Activated T-cell treated with anti-CD3 and anti-CD28 coated beads, Interleukin-2, amount 50 U/mL, for 4 hours (primary cell): Measurements from ENCODE around the gene GFM1. TPM values are rescaled to one million over a fixed set of nuclear protein-coding genes. Genes with fewer than 3 reads are reported as not detected.
"Not testable (repeated sequence)": the region's sequence is repeated elsewhere in the genome, so short reads cannot be mapped to it uniquely, and the experiment has no call there.

Experiments used
- ATAC-seq, 2 donors: fragments of 200-7000 bp; cut with Tn5 transposase; one replicate each; pipeline ENCODE4 v1.10.0; 2021
- DNase-seq: peaks from one replicate; pipeline ENCODE4 v3.0.0-alpha.2; 2020
- H3K27me3 Mint-ChIP-seq: one replicate; pipeline ENCODE4 v1.8.0; 2021; ENCODE audit warnings: low read depth, mixed read lengths
- H3K36me3 Mint-ChIP-seq: one replicate; pipeline ENCODE4 v1.8.0; 2022; ENCODE audit warnings: mixed read lengths; ENCODE audit not compliant: insufficient read depth
- H3K4me1 Mint-ChIP-seq: one replicate; pipeline ENCODE4 v1.8.0; 2021; ENCODE audit warnings: low read depth, mixed read lengths
- H3K4me3 Mint-ChIP-seq: one replicate; pipeline ENCODE4 v1.8.0; 2021; ENCODE audit warnings: mild to moderate bottlenecking, moderate library complexity, mixed read lengths
- H3K9me3 Mint-ChIP-seq: one replicate; pipeline ENCODE4 v1.8.0; 2021; ENCODE audit warnings: mixed read lengths
- total RNA-seq, 3 donors: library from RNA; stranded (reverse); gene quantifications; one replicate each; pipeline ENCODE4 v1.2.1, GENCODE V29; 2021

Gene GFM1
- total RNA-seq, 3 donors from 2014 or later, result 123 to 131 (median 130) TPM

GRCh38 chr3:158660711-158661110 lies 16.4 kb downstream of the GFM1 start:
- ATAC-seq (no peak), DNase-seq (no peak)
- Mint-ChIP-seq H3K9me3 (no peaks in the 10 kb centered on the region), H3K36me3 (peaks cover 33% of the 10 kb centered on the region), H3K4me1 (peaks cover 5% of the 10 kb centered on the region), H3K27me3 (no peaks in the 10 kb centered on the region), H3K4me3 (no peak overlapping the region)

DNA sequence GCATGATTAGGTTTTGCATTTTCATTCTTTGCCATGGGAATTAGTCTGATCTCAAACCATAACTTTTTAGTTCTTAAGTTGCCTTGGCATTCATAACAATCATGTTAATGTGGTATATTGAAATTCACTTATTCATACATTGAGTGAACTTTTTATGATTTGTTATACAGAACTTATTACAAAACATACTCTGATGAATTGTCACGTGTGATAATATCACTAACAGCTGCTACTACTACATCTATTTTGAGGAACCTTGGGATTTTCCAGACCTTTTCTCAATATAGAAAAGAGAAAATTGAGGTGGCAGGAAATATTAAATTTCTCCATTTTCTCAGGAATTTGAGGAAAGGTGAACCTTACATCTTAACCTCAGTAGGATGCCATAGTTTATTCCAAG lies 18.9 kb downstream of the GFM1 start:
- ATAC-seq (no peak), DNase-seq (no peak)
- peaks cover 40% of the 10 kb centered on the region for H3K36me3 Mint-ChIP-seq
- H3K9me3 Mint-ChIP-seq, result no peaks in the 10 kb centered on the region
- H3K4me1 Mint-ChIP-seq, result peaks cover 5% of the 10 kb centered on the region
- H3K4me3 Mint-ChIP-seq, result no peak overlapping the region
- H3K27me3 Mint-ChIP-seq, result no peaks in the 10 kb centered on the region

DNA sequence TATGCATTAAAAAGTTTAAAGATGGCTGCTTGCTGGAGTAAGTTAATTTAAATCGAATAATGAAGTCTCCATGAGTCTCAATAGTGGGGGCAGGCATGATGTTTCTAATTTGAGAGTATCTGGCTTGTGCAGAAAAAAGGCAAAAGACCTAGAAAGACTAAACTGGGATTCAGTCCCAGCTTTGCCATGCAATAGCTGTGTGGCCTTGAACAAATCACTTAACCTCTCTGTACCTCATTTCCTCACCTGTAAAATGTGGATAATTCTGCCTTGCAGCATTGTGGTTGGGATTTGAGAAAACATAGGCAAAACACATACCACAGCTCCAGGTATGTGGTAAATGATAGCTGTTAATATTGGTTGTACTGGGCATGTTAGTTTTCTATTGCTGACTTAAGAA lies 19.5 kb downstream of the GFM1 start:
- Mint-ChIP-seq H3K9me3 (no peaks in the 10 kb centered on the region), H3K36me3 (peaks cover 45% of the 10 kb centered on the region), H3K4me1 (peaks cover 5% of the 10 kb centered on the region), H3K27me3 (no peaks in the 10 kb centered on the region), H3K4me3 (no peak overlapping the region)
- DNase-seq (no peak), ATAC-seq (no peak)

DNA sequence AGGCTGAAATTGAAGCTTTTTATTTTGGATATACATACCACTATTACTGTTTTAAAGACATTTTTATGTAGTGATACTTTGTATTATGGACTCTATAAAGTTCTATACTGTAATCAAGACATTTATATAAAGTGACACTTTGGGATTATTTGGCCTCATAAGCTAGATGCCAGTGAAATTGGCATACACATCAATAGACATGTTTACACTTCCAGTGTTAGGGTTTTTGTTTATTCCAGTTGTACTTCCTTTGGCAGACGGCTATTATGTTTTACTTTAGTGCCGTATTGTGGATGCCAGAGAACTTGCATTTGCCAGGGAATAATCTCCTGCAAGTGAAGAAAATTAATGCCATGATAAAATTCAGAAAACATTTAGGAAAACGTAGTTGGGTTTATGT lies 22.1 kb downstream of the GFM1 start:
- no peak for ATAC-seq
- DNase-seq, result no peak
- no peaks in the 10 kb centered on the region for H3K27me3 Mint-ChIP-seq
- peaks cover 15% of the 10 kb centered on the region for H3K4me1 Mint-ChIP-seq
- H3K9me3 Mint-ChIP-seq, result no peaks in the 10 kb centered on the region
- peaks cover 43% of the 10 kb centered on the region for H3K36me3 Mint-ChIP-seq
- no peak overlapping the region for H3K4me3 Mint-ChIP-seq

GRCh38 chr3:158668506-158668905 lies 24.2 kb downstream of the GFM1 start:
- H3K27me3 Mint-ChIP-seq, result no peaks in the 10 kb centered on the region
- DNase-seq (no peak), ATAC-seq (no peak)
- H3K36me3 Mint-ChIP-seq, result peaks cover 38% of the 10 kb centered on the region
- H3K9me3 Mint-ChIP-seq, result no peaks in the 10 kb centered on the region
- H3K4me3 Mint-ChIP-seq, result no peak overlapping the region
- peaks cover 28% of the 10 kb centered on the region for H3K4me1 Mint-ChIP-seq

- H3K4me1 Mint-ChIP-seq, result peaks cover 28% of the 10 kb centered on the region
- peak overlapping the region; percentile 86 for H3K4me3 Mint-ChIP-seq
- no peaks in the 10 kb centered on the region for H3K9me3 Mint-ChIP-seq
- ATAC-seq (peak; percentile 2 to 4), DNase-seq (no peak)
- peaks cover 18% of the 10 kb centered on the region for H3K36me3 Mint-ChIP-seq
- H3K27me3 Mint-ChIP-seq, result no peaks in the 10 kb centered on the region
Measured at GRCh38 chr3:158671821-158672214, 27.5 kb downstream of the GFM1 start.

DNA sequence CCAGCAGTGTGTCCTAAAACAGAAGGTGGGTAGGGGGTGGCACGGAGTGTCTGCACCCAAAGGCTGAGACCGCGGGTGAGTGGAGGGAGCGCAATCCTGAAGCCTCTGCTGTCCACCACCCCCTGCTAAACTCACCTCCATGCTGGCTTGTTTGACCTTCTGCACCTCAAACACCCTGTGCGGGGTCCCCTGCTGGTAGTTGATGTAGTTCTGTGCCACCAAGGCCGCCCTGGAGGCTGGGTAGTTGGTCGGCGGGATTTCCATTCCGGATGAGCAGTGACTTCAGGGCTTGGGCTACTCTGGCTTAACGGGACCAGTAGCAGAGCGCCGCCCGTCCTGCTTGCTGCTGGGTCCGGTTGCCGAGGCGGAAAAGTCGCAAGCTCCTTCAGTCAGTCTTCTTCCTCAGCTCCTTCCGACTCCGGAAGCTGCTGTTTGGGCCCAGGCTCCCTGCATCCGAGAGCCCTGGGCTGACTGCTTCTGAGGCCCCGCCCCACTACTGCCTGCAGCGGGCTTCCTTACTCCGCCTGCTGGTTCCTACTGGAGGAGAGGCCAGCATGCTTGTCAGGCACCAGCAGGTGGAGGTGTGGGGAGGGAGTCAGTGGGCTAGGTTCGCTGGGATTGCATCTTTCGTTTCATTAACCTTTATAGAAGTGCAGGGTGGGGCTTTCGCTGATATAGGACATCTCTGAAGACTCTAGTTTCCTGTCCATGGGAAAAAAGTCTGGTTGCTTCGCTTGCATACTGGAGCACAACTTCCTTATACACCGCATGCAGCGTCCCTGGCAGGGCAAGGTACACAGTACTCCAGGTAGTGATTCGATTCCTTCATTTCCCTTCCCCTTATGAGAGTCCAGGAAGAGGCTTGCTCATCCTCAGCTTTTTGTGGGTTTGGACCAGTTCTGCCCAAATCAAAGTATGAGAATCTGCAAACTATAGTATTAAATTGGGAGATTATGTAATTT lies 28.2 kb downstream of the GFM1 start, which contains the start of gene LXN:
TSS of gene LXN (minus strand) at position 434 of the 962 bp plus-strand sequence. CDS start at position 264, 170 bp downstream.
- H3K4me3 Mint-ChIP-seq, result peak within 1 kb of the TSS; percentile 86
- peaks cover 28% of the 10 kb centered on the region for H3K4me1 Mint-ChIP-seq
- no peaks in the 10 kb centered on the region for H3K9me3 Mint-ChIP-seq
- ATAC-seq (peak; percentile 99), DNase-seq (peak; percentile 58)
- no peaks in the 10 kb centered on the region for H3K27me3 Mint-ChIP-seq
- H3K36me3 Mint-ChIP-seq, result peaks cover 20% of the 10 kb centered on the region

GRCh38 chr3:158678687-158679086 lies 34.4 kb downstream of the GFM1 start:
- H3K36me3 Mint-ChIP-seq, result peaks cover 25% of the 10 kb centered on the region
- no peaks in the 10 kb centered on the region for H3K27me3 Mint-ChIP-seq
- DNase-seq (no peak), ATAC-seq (no peak)
- H3K4me3 Mint-ChIP-seq, result no peak overlapping the region
- no peaks in the 10 kb centered on the region for H3K9me3 Mint-ChIP-seq
- no peaks in the 10 kb centered on the region for H3K4me1 Mint-ChIP-seq

GRCh38 chr3:158679547-158680000 lies 35.2 kb downstream of the GFM1 start:
- H3K4me3 Mint-ChIP-seq, result no peak overlapping the region
- ATAC-seq (no peak), DNase-seq (no peak)
- H3K4me1 Mint-ChIP-seq, result no peaks in the 10 kb centered on the region
- H3K36me3 Mint-ChIP-seq, result peaks cover 28% of the 10 kb centered on the region
- no peaks in the 10 kb centered on the region for H3K27me3 Mint-ChIP-seq
- no peaks in the 10 kb centered on the region for H3K9me3 Mint-ChIP-seq

DNA sequence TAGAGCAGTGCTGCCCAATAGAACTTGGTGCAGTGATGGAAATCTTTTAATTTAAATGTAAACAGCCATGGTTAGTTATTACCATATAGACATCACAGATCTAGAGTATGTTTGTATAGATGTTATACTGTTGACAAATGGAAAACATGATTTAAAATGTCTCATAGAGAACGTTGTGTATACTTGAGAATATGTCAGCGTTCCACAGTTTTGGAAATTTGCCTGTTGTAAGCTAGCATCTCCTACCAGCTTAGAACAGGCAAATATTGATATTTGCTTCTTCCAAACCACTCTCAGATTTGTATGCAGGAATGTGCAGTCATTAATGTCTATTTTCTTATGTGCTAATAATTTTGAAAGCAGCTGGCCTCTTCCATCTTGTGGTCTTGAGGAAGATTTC lies 36.5 kb downstream of the GFM1 start:
- no peak overlapping the region for H3K4me3 Mint-ChIP-seq
- no peaks in the 10 kb centered on the region for H3K4me1 Mint-ChIP-seq
- peaks cover 27% of the 10 kb centered on the region for H3K36me3 Mint-ChIP-seq
- no peaks in the 10 kb centered on the region for H3K27me3 Mint-ChIP-seq
- DNase-seq, result no peak
- H3K9me3 Mint-ChIP-seq, result no peaks in the 10 kb centered on the region
- no peak for ATAC-seq

GRCh38 chr3:158683230-158683962 lies 39.1 kb downstream of the GFM1 start:
- no peak for ATAC-seq
- peaks cover 22% of the 10 kb centered on the region for H3K36me3 Mint-ChIP-seq

DNA sequence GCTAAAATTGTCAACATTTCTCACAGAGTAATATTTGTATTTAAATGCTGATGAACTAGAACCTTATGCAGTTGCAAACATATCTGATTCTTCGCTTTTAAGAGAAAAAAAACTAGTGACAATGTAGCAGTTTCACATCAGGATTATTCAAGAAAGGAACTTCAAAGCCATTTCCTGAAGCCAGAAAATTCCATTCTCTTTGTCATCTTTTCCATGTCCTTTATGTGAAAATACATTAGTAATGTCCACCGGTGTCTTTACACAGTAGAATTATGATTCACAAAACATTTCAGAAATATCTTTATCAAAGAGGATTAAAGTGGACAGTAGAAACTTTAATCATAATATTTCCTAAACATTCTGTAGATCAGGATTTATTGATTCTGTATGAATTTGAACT lies 40.8 kb downstream of the GFM1 start:
- ATAC-seq, result no peak
- Mint-ChIP-seq H3K27me3 (no peaks in the 10 kb centered on the region), H3K4me1 (no peaks in the 10 kb centered on the region)

More at GRCh38 chr3:158683230-158683962, 39.1 kb downstream of the GFM1 start:
- Mint-ChIP-seq H3K9me3 (no peaks in the 10 kb centered on the region), H3K27me3 (no peaks in the 10 kb centered on the region), H3K4me3 (no peak overlapping the region), H3K4me1 (no peaks in the 10 kb centered on the region)
- no peak for DNase-seq

DNA sequence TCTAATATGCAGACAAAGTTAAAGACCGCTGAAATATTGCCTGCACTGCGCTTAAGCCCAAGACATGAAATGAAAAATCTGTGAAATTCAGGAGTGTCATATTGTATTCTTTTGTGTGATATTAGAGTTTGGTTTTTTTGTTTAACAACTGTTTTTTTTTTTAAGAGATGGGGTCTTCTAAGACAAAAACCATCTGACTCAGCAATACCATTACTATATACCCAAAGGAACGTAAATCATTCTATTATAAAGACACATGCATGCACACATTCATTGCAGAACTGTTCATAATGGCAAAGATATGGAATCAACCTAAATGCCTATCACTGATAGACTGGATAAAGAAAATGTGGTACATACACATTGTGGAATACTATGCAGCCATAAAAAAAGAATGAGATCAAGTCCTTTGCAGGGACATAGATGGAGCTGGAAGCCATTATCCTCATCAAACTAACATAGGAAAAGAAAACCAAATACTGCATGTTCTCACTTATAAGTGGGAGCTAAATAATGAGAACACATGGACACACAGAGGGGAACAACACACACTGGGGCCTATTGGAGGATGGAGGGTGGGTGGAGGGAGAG lies 49.6 kb downstream of the GFM1 start:
- DNase-seq, H3K4me1 Mint-ChIP-seq, H3K9me3 Mint-ChIP-seq, ATAC-seq, H3K4me3 Mint-ChIP-seq, H3K27me3 Mint-ChIP-seq: not testable (repeated sequence)
- peaks cover 46% of the 10 kb centered on the region for H3K36me3 Mint-ChIP-seq

More for the DNA sequence above, 40.8 kb downstream of the GFM1 start:
- Mint-ChIP-seq H3K36me3 (peaks cover 28% of the 10 kb centered on the region), H3K9me3 (no peaks in the 10 kb centered on the region), H3K4me3 (no peak overlapping the region)
- DNase-seq, result no peak

GRCh38 chr3:158696618-158697017 lies 52.3 kb downstream of the GFM1 start:
- DNase-seq, result no peak
- Mint-ChIP-seq H3K4me1 (peaks cover 1% of the 10 kb centered on the region), H3K36me3 (peaks cover 34% of the 10 kb centered on the region)

More at GRCh38 chr3:158696618-158697017, 52.3 kb downstream of the GFM1 start:
- Mint-ChIP-seq H3K27me3 (no peaks in the 10 kb centered on the region), H3K4me3 (no peak overlapping the region), H3K9me3 (no peaks in the 10 kb centered on the region)
- ATAC-seq, result no peak
